Keratinocyte (primary cell): ENCODE results near the gene NDUFS2. TPM values are rescaled to one million over a fixed set of nuclear protein-coding genes. Genes with fewer than 3 reads are reported as not detected.

Experiments used
- DNase-seq: peaks from one replicate; pipeline ENCODE4 v3.0.0-alpha.2; 2011; ENCODE audit warnings: low read depth, missing footprints, low spot score
- FAIRE-seq: peaks from 2 replicates; lab custom pipeline; 2011; peaks lifted over from hg19 to GRCh38; lab: Jason Lieb, UNC
- H2AFZ ChIP-seq: 2 replicates; pipeline ENCODE4 v1.6.0; 2012; ENCODE audit warnings: low read length, control low read depth, inconsistent platforms; ENCODE audit not compliant: control insufficient read depth
- H3K27ac ChIP-seq: 2 replicates; pipeline ENCODE4 v1.5.1; 2011; ENCODE audit warnings: low read length; ENCODE audit not compliant: control insufficient read depth, insufficient read depth
- H3K27me3 ChIP-seq: 3 replicates; pipeline ENCODE4 v1.6.0; 2011; ENCODE audit warnings: low read length; ENCODE audit not compliant: control insufficient read depth, insufficient read depth; ENCODE audit errors: extremely low read depth
- H3K36me3 ChIP-seq, 2 experiments: 2 replicates in 1 of 2; 3 replicates in 1 of 2; pipeline ENCODE4 v1.5.1; 2011; ENCODE audit warnings: low read length in 2 of 2, mild to moderate bottlenecking in 1 of 2; ENCODE audit not compliant: control insufficient read depth in 2 of 2, insufficient read depth in 2 of 2; ENCODE audit errors: extremely low read depth in 1 of 2
- H3K4me1 ChIP-seq: 3 replicates; pipeline ENCODE4 v1.5.1; 2011; ENCODE audit warnings: low read length; ENCODE audit not compliant: control insufficient read depth, insufficient read depth; ENCODE audit errors: extremely low read depth
- H3K4me2 ChIP-seq: 3 replicates; pipeline ENCODE4 v1.6.0; 2011; ENCODE audit warnings: low read depth, low read length; ENCODE audit not compliant: control insufficient read depth, insufficient read depth; ENCODE audit errors: extremely low read depth
- H3K4me3 ChIP-seq, 3 experiments: fragments of 200-600 bp in 1 of 3; sonication (generic) in 1 of 3; 2 replicates in 2 of 3; 3 replicates in 1 of 3; pipeline ENCODE4 v1.5.1; 2011 to 2016; ENCODE audit warnings: low read length in 3 of 3, mild to moderate bottlenecking in 3 of 3, control low read depth in 2 of 3, inconsistent platforms in 1 of 3, low read depth in 1 of 3, mixed read lengths in 1 of 3, mixed run types in 1 of 3, moderate library complexity in 1 of 3; ENCODE audit not compliant: control insufficient read depth in 2 of 3, insufficient read depth in 2 of 3; ENCODE audit errors: extremely low read depth in 1 of 3
- H3K79me2 ChIP-seq: 2 replicates; pipeline ENCODE4 v1.6.0; 2012; ENCODE audit warnings: low read length; ENCODE audit not compliant: control insufficient read depth, insufficient read depth
- H3K9ac ChIP-seq: 3 replicates; pipeline ENCODE4 v1.6.0; 2011; ENCODE audit warnings: low read length; ENCODE audit not compliant: control insufficient read depth, insufficient read depth; ENCODE audit errors: extremely low read depth
- H3K9me1 ChIP-seq: 3 replicates; pipeline ENCODE4 v1.6.0; 2011; ENCODE audit warnings: low read length; ENCODE audit not compliant: control insufficient read depth, insufficient read depth; ENCODE audit errors: extremely low read depth
- H3K9me3 ChIP-seq: 2 replicates; pipeline ENCODE4 v1.5.1; 2012; ENCODE audit warnings: low read depth, low read length; ENCODE audit not compliant: control insufficient read depth
- H4K20me1 ChIP-seq: 3 replicates; pipeline ENCODE4 v1.6.0; 2011; ENCODE audit warnings: low read length; ENCODE audit not compliant: control insufficient read depth, insufficient read depth; ENCODE audit errors: extremely low read depth
- CTCF ChIP-seq, 3 experiments: IDR thresholded peaks in 1 of 3; conservative IDR thresholded peaks in 1 of 3; optimal IDR thresholded peaks in 1 of 3; 2 replicates in 2 of 3; 3 replicates in 1 of 3; pipeline versions ENCODE3 to v1.5.1; 2011; ENCODE audit warnings: low read length in 3 of 3, mild to moderate bottlenecking in 3 of 3, moderate library complexity in 2 of 3, control low read depth in 1 of 3, inconsistent platforms in 1 of 3; ENCODE audit not compliant: insufficient read depth in 2 of 3; ENCODE audit errors: extremely low read depth in 1 of 3
- EZH2 ChIP-seq: IDR thresholded peaks from one replicate; pipeline ENCODE4 v1.6.1; 2012; ENCODE audit warnings: inconsistent platforms, mild to moderate bottlenecking, low read length, moderate library complexity
- dilution Hi-C: fragments of 300-500 bp; cut with MboI; formaldehyde crosslinking; loops from one replicate; pipeline ENCODE4 v1.7.0; 2020; ENCODE audit warnings: low sequenced_read_pairs; ENCODE audit not compliant: extremely low pct_ligation_motif_present
- polyA plus RNA-seq, 5 experiments: library from polyadenylated mRNA; depleted of rRNA in 3 of 5; stranded (reverse) in 3 of 5; stranded (forward) in 1 of 5; unstranded in 1 of 5; fragments of >200 nt; gene quantifications; 1 replicate in 1 of 5; 2 replicates in 3 of 5; 3 replicates in 1 of 5; pipeline versions ENCODE4 v1.2.1 to v1.2.3, GENCODE V29; 2011 to 2012; ENCODE audit warnings: missing spikeins in 2 of 5, low read depth in 1 of 5, low replicate concordance in 1 of 5

NDUFS2 gene
- polyA plus RNA-seq, 1 donor (not counting 4 experiments of a cell fraction or from before 2014, with no cell fraction given), result 136 TPM

GRCh38 chr1:161207173-161207572 is 5.0 kb downstream of the NDUFS2 start:
- H3K9me3 ChIP-seq, result no peaks in the 10 kb centered on the region
- H3K4me3 ChIP-seq, result no peak overlapping the region
- H3K9me1 ChIP-seq, result no peaks in the 10 kb centered on the region
- H3K27ac ChIP-seq, result no peak overlapping the region
- H3K27me3 ChIP-seq, result no peaks in the 10 kb centered on the region
- FAIRE-seq, result no peak
- H2AFZ ChIP-seq, result no peak overlapping the region
- peaks cover 3% of the 10 kb centered on the region for H3K4me1 ChIP-seq
- H3K36me3 ChIP-seq, result peaks cover 22 to 40% of the 10 kb centered on the region in 2 experiments
- dilution Hi-C loops, result no loop called here
- no peak for TF ChIP-seq CTCF (optimal IDR thresholded peaks at IDR 0.05 in 1 of 3, IDR thresholded peaks at IDR 0.05 in 1 of 3, conservative IDR thresholded peaks at IDR 0.05 in 1 of 3; ENCODE audit: extremely low read depth in 1 of 3, insufficient read depth in 2 of 3, low read length in 3 of 3)
- no peak for TF ChIP-seq EZH2
- peaks cover 21% of the 10 kb centered on the region for H3K79me2 ChIP-seq
- no peak for DNase-seq
- H4K20me1 ChIP-seq, result no peaks in the 10 kb centered on the region
- no peak overlapping the region for H3K9ac ChIP-seq
- no peak overlapping the region for H3K4me2 ChIP-seq

GRCh38 chr1:161209790-161210409 is 7.7 kb downstream of the NDUFS2 start:
- dilution Hi-C loops, result no loop called here
- no peaks in the 10 kb centered on the region for H3K4me1 ChIP-seq
- H3K4me2 ChIP-seq, result no peak overlapping the region
- no peaks in the 10 kb centered on the region for H4K20me1 ChIP-seq
- DNase-seq, result no peak
- H3K36me3 ChIP-seq, result peaks cover 29 to 32% of the 10 kb centered on the region in 2 experiments
- H3K27ac ChIP-seq, result no peak overlapping the region
- peaks cover 3% of the 10 kb centered on the region for H3K79me2 ChIP-seq
- no peak overlapping the region for H2AFZ ChIP-seq
- H3K9me3 ChIP-seq, result no peaks in the 10 kb centered on the region
- TF ChIP-seq CTCF (optimal IDR thresholded peaks at IDR 0.05 in 1 of 3, IDR thresholded peaks at IDR 0.05 in 1 of 3, conservative IDR thresholded peaks at IDR 0.05 in 1 of 3; ENCODE audit: extremely low read depth in 1 of 3, insufficient read depth in 2 of 3, low read length in 3 of 3), result peak; percentile 90 to 92 (median 90)
- TF ChIP-seq EZH2, result no peak
- no peak overlapping the region for H3K9ac ChIP-seq
- no peak overlapping the region for H3K4me3 ChIP-seq
- H3K9me1 ChIP-seq, result no peaks in the 10 kb centered on the region
- H3K27me3 ChIP-seq, result no peaks in the 10 kb centered on the region
- FAIRE-seq, result no peak
